Neural cell (in vitro differentiated cells): ENCODE data around the gene FBXO4.

Experiments used
- CTCF ChIP-seq: fragments of 450-650 bp; IDR thresholded peaks from 2 replicates; pipeline ENCODE4 v1.5.1; 2014; ENCODE audit warnings: antibody characterized with exemption, mild to moderate bottlenecking, moderate library complexity; ENCODE audit not compliant: poor library complexity, severe bottlenecking
- EP300 ChIP-seq: fragments of 450-650 bp; conservative IDR thresholded peaks from 2 replicates; pipeline ENCODE4 v1.6.1; 2014; ENCODE audit warnings: antibody characterized with exemption, mild to moderate bottlenecking, moderate library complexity; ENCODE audit not compliant: poor library complexity, severe bottlenecking
- EZH2 ChIP-seq: fragments of 200-600, 300-800 bp; shearing (Covaris generic), sonication (generic); IDR thresholded peaks from 2 replicates; pipeline ENCODE4 v1.6.1; 2014; ENCODE audit warnings: antibody characterized with exemption, low read length, borderline replicate concordance, mild to moderate bottlenecking; ENCODE audit not compliant: insufficient read depth, poor library complexity, severe bottlenecking

GRCh38 chr5:41882765-41883164, 42.3 kb upstream of the FBXO4 start:
- TF ChIP-seq CTCF (no peak), EZH2 (no peak), EP300 (no peak)
